Vagina (tissue), 2 donors: Measurements from ENCODE around the gene FIGN.

Experiments
- CTCF ChIP-seq, 3 experiments: fragments of 450-650 bp in 2 of 3; fragments of 200-600 bp in 1 of 3; sonication (generic) in 1 of 3; IDR thresholded peaks; one replicate each; pipeline ENCODE4 v1.5.1; 2017 to 2019; ENCODE audit warnings: antibody characterized with exemption in 3 of 3, mild to moderate bottlenecking in 2 of 3, moderate library complexity in 2 of 3
- POLR2A ChIP-seq, 2 donors: fragments of 450-650 bp; IDR thresholded peaks; one replicate each; pipeline ENCODE4 v1.6.1; 2017; ENCODE audit warnings: antibody characterized with exemption in 2 of 2, mild to moderate bottlenecking in 2 of 2, moderate library complexity in 2 of 2

DNA sequence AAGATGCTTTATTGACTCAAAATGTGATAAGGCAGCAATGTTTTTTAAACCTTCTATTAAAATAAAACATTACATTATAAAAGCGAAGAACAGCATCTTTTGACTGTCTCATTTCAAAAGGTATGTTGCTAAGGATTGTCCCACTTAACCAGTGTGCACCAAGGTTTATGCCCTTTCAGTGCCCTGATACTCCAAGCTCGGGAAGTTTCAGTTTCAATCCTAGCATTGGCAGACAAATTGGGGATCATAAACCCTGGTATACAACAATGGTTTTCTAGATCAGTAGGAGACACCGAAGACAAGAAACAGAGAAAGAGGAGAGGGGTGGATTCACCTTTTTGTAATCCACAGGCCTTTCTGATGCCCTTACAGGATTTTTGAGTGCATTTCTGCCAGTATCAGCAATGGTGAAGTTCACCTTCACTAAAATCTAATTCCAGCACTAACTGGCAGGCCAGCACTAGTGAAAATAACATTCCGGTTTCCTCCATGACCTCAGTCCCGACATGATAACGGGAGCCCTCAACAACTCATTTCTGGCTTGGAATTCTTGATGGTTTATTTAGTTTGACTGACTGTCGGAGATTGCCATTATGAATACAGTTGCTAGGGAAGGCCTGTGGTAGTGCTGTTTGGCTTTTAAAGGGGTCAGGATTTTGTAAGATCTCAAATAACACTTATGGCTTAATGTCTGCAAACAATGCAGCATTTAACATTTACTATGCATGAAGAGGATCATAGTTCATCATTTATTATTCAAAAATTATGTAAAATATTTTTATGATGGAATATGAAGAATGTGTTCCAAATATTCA lies 33.3 kb upstream of the FIGN start:
- TF ChIP-seq CTCF (IDR thresholded peaks at IDR 0.05), result no peak
- TF ChIP-seq POLR2A (IDR thresholded peaks at IDR 0.05), result no peak
